Activated CD8-positive, alpha-beta T cell treated with anti-CD3 and anti-CD28 coated beads for 36 hours (primary cell): Measurements from ENCODE around the gene PPIH. TPM values are rescaled to one million over a fixed set of nuclear protein-coding genes. Genes with fewer than 3 reads are reported as not detected.
A peak's percentile ranks its signal among the peaks of the same experiment; 100 is the strongest.
"Not testable (repeated sequence)": the region's sequence is repeated elsewhere in the genome, so short reads cannot be mapped to it uniquely, and the experiment has no call there.

Experiments
- ATAC-seq: fragments of 200-7000 bp; cut with Tn5 transposase; one replicate; pipeline ENCODE4 v1.10.0; 2021; ENCODE audit warnings: mild to moderate bottlenecking, moderate library complexity
- CTCF ChIA-PET: fragments of 350-600 bp; sonication (Branson Sonifier 250); formaldehyde crosslinking; loops from one replicate; lab custom pipeline; 2021; ENCODE audit warnings: antibody characterized with exemption; lab: Charles Lee
- POLR2A ChIA-PET: fragments of 350-600 bp; sonication (Branson Sonifier 250); formaldehyde crosslinking; loops from one replicate; lab custom pipeline; 2021; ENCODE audit warnings: antibody characterized with exemption; lab: Charles Lee
- DNase-seq: peaks from one replicate; pipeline ENCODE4 v3.0.0-alpha.2; 2020
- H3K27ac Mint-ChIP-seq: one replicate; pipeline ENCODE4 v1.8.0; 2021; ENCODE audit warnings: mild to moderate bottlenecking, mixed read lengths
- H3K27me3 Mint-ChIP-seq: one replicate; pipeline ENCODE4 v1.8.0; 2021; ENCODE audit warnings: mixed read lengths
- H3K36me3 Mint-ChIP-seq: one replicate; pipeline ENCODE4 v1.8.0; 2021; ENCODE audit warnings: low read depth, mixed read lengths
- H3K4me1 Mint-ChIP-seq: one replicate; pipeline ENCODE4 v1.8.0; 2021; ENCODE audit warnings: low read depth, mixed read lengths
- H3K4me3 Mint-ChIP-seq: one replicate; pipeline ENCODE4 v1.8.0; 2021; ENCODE audit warnings: mild to moderate bottlenecking, moderate library complexity, mixed read lengths
- H3K9me3 Mint-ChIP-seq: one replicate; pipeline ENCODE4 v1.8.0; 2021; ENCODE audit warnings: mixed read lengths
- intact Hi-C: fragments of 100-400 bp; cut with micrococcal nuclease; formaldehyde crosslinking; loops from one replicate; pipeline ENCODE4 v1.10.0; 2022
- total RNA-seq, 2 experiments: library from RNA; stranded (reverse); gene quantifications; one replicate each; pipeline ENCODE4 v1.2.3, GENCODE V29; 2021
- TF ChIP-seq, protein P1 (sequence below): fragments of 200-600 bp; IDR thresholded peaks from one replicate; pipeline ENCODE4 v1.8.0; 2022; ENCODE audit warnings: antibody characterized with exemption, mild to moderate bottlenecking

The PPIH gene
- total RNA-seq, 2 experiments from 2014 or later: 105 TPM

DNA sequence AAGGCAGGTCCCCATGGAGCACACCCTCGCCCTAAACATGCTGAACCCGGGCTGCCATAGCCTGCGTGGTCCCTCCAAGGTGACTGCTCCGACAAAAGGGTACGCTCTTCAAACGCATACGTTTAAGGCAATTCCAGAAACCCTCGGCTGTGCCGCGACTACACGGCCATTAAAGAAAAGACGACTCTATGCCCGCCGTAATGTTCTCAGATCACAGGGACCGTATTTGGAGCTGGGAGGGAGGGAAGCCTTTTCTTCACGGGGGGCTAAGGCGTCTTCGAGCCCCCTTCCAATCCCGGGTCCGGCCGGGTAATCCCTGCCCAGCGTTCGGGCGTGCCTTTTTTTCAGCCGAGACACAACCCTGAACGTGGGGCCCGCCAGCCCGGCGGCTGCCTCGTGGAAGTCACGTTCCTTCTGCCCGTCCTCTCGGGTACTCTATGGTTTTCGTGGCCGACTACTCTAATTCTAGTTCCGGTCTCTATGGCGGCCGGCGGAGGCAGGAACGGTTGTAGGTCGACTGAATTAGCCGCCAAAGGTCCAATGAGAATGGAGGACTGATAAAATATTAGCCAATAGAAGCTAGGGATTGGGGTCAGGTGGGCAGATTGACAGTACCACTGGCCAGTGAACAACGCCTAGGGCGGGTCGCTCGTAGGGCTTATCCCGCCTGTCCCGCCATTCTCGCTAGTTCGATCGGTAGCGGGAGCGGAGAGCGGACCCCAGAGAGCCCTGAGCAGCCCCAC is 23.7 kb downstream of the PPIH start, which contains the start of gene YBX1:
TSS of gene YBX1 (plus strand) at position 678 of the 743 bp plus-strand sequence. CDS start 148 bp downstream, outside the sequence.
- H3K27me3 Mint-ChIP-seq: no peaks in the 10 kb centered on the region
- intact Hi-C loops: no loop called here
- ChIA-PET CTCF (interaction anchor here (0.7 to 3.3 kb wide), 3 partner anchors 10 to 65 kb away, joined by 3 to 17 read pairs (median 3); no protein-coding TSS in a partner anchor), POLR2A (interaction anchor here (0.6 to 10.5 kb wide), 15 partner anchors 10 to 392 kb away, joined by 3 to 151 read pairs (median 8); partner anchors contain the start of genes C1orf50, CCDC30, ERMAP and P3H1)
- peak within 1 kb of the TSS; percentile 98 for H3K4me3 Mint-ChIP-seq
- DNase-seq (peak; percentile 96), ATAC-seq (peak; percentile 95)
- H3K27ac Mint-ChIP-seq: peak within 1 kb of the TSS; percentile 94
- H3K36me3 Mint-ChIP-seq: peaks cover 42% of the 10 kb centered on the region
- TF ChIP-seq, protein P1, sequence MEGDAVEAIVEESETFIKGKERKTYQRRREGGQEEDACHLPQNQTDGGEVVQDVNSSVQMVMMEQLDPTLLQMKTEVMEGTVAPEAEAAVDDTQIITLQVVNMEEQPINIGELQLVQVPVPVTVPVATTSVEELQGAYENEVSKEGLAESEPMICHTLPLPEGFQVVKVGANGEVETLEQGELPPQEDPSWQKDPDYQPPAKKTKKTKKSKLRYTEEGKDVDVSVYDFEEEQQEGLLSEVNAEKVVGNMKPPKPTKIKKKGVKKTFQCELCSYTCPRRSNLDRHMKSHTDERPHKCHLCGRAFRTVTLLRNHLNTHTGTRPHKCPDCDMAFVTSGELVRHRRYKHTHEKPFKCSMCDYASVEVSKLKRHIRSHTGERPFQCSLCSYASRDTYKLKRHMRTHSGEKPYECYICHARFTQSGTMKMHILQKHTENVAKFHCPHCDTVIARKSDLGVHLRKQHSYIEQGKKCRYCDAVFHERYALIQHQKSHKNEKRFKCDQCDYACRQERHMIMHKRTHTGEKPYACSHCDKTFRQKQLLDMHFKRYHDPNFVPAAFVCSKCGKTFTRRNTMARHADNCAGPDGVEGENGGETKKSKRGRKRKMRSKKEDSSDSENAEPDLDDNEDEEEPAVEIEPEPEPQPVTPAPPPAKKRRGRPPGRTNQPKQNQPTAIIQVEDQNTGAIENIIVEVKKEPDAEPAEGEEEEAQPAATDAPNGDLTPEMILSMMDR: no peak
- peaks cover 40% of the 10 kb centered on the region for H3K4me1 Mint-ChIP-seq
- H3K9me3 Mint-ChIP-seq: no peaks in the 10 kb centered on the region

GRCh38 chr1:42682484-42682738 is 24.2 kb downstream of the PPIH start:
- H3K36me3 Mint-ChIP-seq: peaks cover 46% of the 10 kb centered on the region
- ChIA-PET POLR2A (interaction anchor here (1.2 to 10.5 kb wide), 15 partner anchors 10 to 391 kb away, joined by 3 to 151 read pairs (median 12); partner anchors contain the start of genes C1orf50, CCDC30, CLDN19 and ERMAP), CTCF (interaction anchor here (1.3 to 3.3 kb wide), 2 partner anchors 9 to 24 kb away, joined by 8 to 17 read pairs; partner anchors contain the start of gene PPIH)
- H3K9me3 Mint-ChIP-seq, DNase-seq, intact Hi-C loops, H3K27me3 Mint-ChIP-seq: not testable (repeated sequence)
- peak overlapping the region; percentile 94 for H3K27ac Mint-ChIP-seq
- peak overlapping the region; percentile 84 for H3K4me3 Mint-ChIP-seq
- ATAC-seq: peak; percentile 7
- peaks cover 43% of the 10 kb centered on the region for H3K4me1 Mint-ChIP-seq

- Mint-ChIP-seq H3K4me3 (peak overlapping the region; percentile 98), H3K4me1 (peaks cover 49% of the 10 kb centered on the region), H3K36me3 (peaks cover 51% of the 10 kb centered on the region), H3K9me3 (no peaks in the 10 kb centered on the region), H3K27ac (peak overlapping the region; percentile 94), H3K27me3 (no peaks in the 10 kb centered on the region)
- ChIA-PET POLR2A (interaction anchor here (0.6 to 10.5 kb wide), 20 partner anchors 10 to 391 kb away, joined by 3 to 151 read pairs (median 5); partner anchors contain the start of genes C1orf50, CCDC30, CLDN19 and ERMAP), CTCF (interaction anchor here (1.3 to 3.3 kb wide), 5 partner anchors 9 to 83 kb away, joined by 3 to 17 read pairs (median 6); partner anchors contain the start of genes P3H1 and PPIH)
- TF ChIP-seq, protein P1: no peak
- intact Hi-C loops: no loop called here
- DNase-seq (peak; percentile 65), ATAC-seq (peak; percentile 15)
These were observed 24.7 kb downstream of the PPIH start for GRCh38 chr1:42682739-42683531.

DNA sequence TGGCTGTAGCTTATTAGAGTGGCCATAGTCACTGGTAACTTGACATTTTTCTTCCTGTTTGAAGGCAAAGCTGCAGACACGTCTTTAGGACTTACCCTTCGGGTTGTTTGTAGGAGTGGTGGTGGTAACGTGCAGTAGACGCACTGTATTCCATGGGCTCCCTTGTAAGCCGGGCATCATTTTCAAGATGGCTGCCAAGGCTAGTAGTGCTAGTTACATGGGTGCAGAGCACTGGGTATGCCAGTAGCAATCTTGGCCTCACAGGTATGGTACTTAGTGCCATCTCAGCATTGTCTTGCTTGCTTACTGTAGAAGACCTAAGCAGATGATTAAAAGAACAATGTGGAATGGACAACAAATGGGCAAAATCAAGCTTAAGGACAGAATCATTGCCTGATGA is 25.9 kb downstream of the PPIH start:
- DNase-seq (peak; percentile 49), ATAC-seq (no peak)
- ChIA-PET POLR2A (interaction anchor here (0.9 to 10.5 kb wide), 14 partner anchors 9 to 163 kb away, joined by 3 to 151 read pairs (median 8); partner anchors contain the start of genes C1orf50, P3H1 and PPIH), CTCF (interaction anchor here (0.9 to 3.3 kb wide), 5 partner anchors 7 to 82 kb away, joined by 3 to 17 read pairs (median 6); partner anchors contain the start of gene P3H1)
- Mint-ChIP-seq H3K4me1 (peaks cover 61% of the 10 kb centered on the region), H3K36me3 (peaks cover 55% of the 10 kb centered on the region), H3K27ac (peak overlapping the region; percentile 94), H3K9me3 (no peaks in the 10 kb centered on the region), H3K4me3 (peak overlapping the region; percentile 98), H3K27me3 (no peaks in the 10 kb centered on the region)
- intact Hi-C loops: no loop called here
- TF ChIP-seq, protein P1: no peak

- ChIA-PET CTCF (interaction anchor here (1.1 kb wide), 1 partner anchor 106 kb away, joined by 3 read pairs; no protein-coding TSS in a partner anchor), POLR2A (interaction anchor here (0.5 to 7.5 kb wide), 6 partner anchors 8 to 539 kb away, joined by 3 to 61 read pairs (median 4); no protein-coding TSS in a partner anchor)
- peaks cover 61% of the 10 kb centered on the region for H3K36me3 Mint-ChIP-seq
- peak overlapping the region; percentile 59 for H3K27ac Mint-ChIP-seq
- H3K4me3 Mint-ChIP-seq: peak overlapping the region; percentile 98
- H3K4me1 Mint-ChIP-seq: peaks cover 67% of the 10 kb centered on the region
- intact Hi-C loops: no loop called here
- TF ChIP-seq, protein P1: no peak
- no peaks in the 10 kb centered on the region for H3K9me3 Mint-ChIP-seq
- no peak for DNase-seq
- no peak for ATAC-seq
- H3K27me3 Mint-ChIP-seq: no peaks in the 10 kb centered on the region
These were observed 28.2 kb downstream of the PPIH start for GRCh38 chr1:42686418-42686817.
